Measurements from ENCODE around the gene FCRL5. TPM values are rescaled to one million over a fixed set of nuclear protein-coding genes. Genes with fewer than 3 reads are reported as not detected.

Gene FCRL5
- total and polyA plus RNA-seq, 10 of the 15 experiments (the other 5 are each of a cell fraction or from before 2014, with no cell fraction given) = 1.1 to 136 (median 7.0) TPM

GRCh38 chr1:157497987-157498735 is 54.2 kb downstream of the FCRL5 start (continued):
- TF ChIP-seq, protein P1, sequence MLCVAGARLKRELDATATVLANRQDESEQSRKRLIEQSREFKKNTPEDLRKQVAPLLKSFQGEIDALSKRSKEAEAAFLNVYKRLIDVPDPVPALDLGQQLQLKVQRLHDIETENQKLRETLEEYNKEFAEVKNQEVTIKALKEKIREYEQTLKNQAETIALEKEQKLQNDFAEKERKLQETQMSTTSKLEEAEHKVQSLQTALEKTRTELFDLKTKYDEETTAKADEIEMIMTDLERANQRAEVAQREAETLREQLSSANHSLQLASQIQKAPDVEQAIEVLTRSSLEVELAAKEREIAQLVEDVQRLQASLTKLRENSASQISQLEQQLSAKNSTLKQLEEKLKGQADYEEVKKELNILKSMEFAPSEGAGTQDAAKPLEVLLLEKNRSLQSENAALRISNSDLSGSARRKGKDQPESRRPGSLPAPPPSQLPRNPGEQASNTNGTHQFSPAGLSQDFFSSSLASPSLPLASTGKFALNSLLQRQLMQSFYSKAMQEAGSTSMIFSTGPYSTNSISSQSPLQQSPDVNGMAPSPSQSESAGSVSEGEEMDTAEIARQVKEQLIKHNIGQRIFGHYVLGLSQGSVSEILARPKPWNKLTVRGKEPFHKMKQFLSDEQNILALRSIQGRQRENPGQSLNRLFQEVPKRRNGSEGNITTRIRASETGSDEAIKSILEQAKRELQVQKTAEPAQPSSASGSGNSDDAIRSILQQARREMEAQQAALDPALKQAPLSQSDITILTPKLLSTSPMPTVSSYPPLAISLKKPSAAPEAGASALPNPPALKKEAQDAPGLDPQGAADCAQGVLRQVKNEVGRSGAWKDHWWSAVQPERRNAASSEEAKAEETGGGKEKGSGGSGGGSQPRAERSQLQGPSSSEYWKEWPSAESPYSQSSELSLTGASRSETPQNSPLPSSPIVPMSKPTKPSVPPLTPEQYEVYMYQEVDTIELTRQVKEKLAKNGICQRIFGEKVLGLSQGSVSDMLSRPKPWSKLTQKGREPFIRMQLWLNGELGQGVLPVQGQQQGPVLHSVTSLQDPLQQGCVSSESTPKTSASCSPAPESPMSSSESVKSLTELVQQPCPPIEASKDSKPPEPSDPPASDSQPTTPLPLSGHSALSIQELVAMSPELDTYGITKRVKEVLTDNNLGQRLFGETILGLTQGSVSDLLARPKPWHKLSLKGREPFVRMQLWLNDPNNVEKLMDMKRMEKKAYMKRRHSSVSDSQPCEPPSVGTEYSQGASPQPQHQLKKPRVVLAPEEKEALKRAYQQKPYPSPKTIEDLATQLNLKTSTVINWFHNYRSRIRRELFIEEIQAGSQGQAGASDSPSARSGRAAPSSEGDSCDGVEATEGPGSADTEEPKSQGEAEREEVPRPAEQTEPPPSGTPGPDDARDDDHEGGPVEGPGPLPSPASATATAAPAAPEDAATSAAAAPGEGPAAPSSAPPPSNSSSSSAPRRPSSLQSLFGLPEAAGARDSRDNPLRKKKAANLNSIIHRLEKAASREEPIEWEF (IDR thresholded peaks at IDR 0.05; ENCODE audit: insufficient replicate concordance, low read depth, low read length) = no peak
- no peak for TF ChIP-seq CBX3 (IDR thresholded peaks at IDR 0.05; ENCODE audit: borderline replicate concordance, low read depth)
- no peak for TF ChIP-seq IKZF2 (IDR thresholded peaks at IDR 0.05)
- no peak for TF ChIP-seq ASH2L (IDR thresholded peaks at IDR 0.05; ENCODE audit: borderline replicate concordance, low read depth)
- no peak for TF ChIP-seq BCLAF1 (IDR thresholded peaks at IDR 0.05)
- no peak for TF ChIP-seq TARDBP (IDR thresholded peaks at IDR 0.05; ENCODE audit: borderline replicate concordance)
- TF ChIP-seq, protein P2, sequence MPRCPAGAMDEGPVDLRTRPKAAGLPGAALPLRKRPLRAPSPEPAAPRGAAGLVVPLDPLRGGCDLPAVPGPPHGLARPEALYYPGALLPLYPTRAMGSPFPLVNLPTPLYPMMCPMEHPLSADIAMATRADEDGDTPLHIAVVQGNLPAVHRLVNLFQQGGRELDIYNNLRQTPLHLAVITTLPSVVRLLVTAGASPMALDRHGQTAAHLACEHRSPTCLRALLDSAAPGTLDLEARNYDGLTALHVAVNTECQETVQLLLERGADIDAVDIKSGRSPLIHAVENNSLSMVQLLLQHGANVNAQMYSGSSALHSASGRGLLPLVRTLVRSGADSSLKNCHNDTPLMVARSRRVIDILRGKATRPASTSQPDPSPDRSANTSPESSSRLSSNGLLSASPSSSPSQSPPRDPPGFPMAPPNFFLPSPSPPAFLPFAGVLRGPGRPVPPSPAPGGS (IDR thresholded peaks at IDR 0.05; ENCODE audit: borderline replicate concordance, insufficient read depth, low read depth, low read length, poor library complexity, severe bottlenecking) = no peak
- TF ChIP-seq POLR2A (IDR thresholded peaks at IDR 0.05; ENCODE audit: low read depth, low read length) = no peak
- no peak for TF ChIP-seq SUZ12 (IDR thresholded peaks at IDR 0.05; ENCODE audit: unreplicated experiment)
- TF ChIP-seq, protein P3, sequence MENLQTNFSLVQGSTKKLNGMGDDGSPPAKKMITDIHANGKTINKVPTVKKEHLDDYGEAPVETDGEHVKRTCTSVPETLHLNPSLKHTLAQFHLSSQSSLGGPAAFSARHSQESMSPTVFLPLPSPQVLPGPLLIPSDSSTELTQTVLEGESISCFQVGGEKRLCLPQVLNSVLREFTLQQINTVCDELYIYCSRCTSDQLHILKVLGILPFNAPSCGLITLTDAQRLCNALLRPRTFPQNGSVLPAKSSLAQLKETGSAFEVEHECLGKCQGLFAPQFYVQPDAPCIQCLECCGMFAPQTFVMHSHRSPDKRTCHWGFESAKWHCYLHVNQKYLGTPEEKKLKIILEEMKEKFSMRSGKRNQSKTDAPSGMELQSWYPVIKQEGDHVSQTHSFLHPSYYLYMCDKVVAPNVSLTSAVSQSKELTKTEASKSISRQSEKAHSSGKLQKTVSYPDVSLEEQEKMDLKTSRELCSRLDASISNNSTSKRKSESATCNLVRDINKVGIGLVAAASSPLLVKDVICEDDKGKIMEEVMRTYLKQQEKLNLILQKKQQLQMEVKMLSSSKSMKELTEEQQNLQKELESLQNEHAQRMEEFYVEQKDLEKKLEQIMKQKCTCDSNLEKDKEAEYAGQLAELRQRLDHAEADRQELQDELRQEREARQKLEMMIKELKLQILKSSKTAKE (IDR thresholded peaks at IDR 0.05; ENCODE audit: low read depth, poor library complexity, severe bottlenecking) = no peak
- no peak for TF ChIP-seq BACH1 (IDR thresholded peaks at IDR 0.05; ENCODE audit: borderline replicate concordance)
- no peak for TF ChIP-seq CBX5 (IDR thresholded peaks at IDR 0.05; ENCODE audit: low read depth)
- TF ChIP-seq KLF5 (IDR thresholded peaks at IDR 0.05; ENCODE audit: partially characterized antibody) = no peak

Data from GM12878 (cell line).